ENCODE data around the gene GRK5.

GRK5 gene

DNA sequence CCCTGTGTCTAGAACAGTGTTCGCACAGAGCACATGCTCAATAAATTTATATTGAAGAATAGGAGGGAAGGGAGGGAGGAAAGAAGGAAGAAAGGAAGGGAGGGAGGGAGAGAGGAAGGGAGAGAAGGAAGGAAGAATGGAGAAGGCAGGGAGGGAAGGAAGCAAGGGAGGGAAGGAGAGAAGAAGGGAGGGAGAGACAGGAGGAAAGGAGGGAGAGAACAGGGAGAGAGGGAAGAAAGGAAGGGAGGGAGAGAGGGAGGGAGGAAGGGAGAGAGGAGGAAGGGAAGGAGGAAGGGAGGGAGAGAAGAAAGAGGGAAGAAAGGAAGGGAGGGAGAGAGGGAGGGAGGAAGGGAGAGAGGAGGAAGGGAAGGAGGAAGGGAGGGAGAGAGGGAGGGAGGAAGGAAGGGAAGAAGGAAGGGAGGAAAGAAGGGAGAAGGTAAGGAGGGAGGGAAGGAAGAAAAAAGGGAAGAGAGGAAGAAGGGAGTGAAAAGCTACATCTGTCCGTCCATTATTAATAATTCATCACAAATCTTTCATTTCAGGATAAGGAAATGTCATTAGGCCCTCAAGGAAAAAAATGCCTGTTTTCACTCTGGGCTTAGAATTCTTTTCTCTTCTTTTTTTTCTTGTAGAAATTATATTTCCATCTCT is 79.7 kb downstream of the GRK5 start:
- H3K9me3 ChIP-seq (ENCODE audit: control insufficient read depth in 5 of 5, low read length in 5 of 5) = no peaks in the 10 kb centered on the region
- H3K4me1 ChIP-seq (ENCODE audit: control insufficient read depth in 5 of 5, insufficient read depth in 5 of 5, low read length in 5 of 5) = peaks cover 21 to 81% (median 61%) of the 10 kb centered on the region in 5 donors
- H3K27ac ChIP-seq (ENCODE audit: low read depth, low read length) = no peak overlapping the region

DNA sequence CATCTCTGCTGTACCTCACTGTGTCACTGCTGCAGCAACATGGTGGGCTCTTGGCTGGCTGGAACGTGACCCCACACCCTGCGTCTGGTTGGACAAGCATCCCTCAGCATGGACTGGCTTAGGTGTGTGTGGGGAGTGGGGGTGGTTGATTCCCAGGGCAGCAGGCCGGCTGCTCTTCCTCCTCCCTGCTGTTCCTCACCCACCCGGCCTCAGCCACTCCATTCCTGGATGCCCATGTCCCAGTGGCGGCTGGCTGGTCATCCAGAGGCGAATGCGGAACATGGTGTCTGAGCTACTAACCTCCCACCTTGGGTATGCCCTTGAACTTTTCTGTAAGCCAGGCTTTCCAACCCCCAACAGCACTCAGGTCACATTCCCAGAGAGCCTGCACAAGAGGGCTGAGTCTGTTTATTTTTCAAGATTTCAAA is 81.2 kb downstream of the GRK5 start:
- no peaks in the 10 kb centered on the region for H3K36me3 ChIP-seq (ENCODE audit: control insufficient read depth in 5 of 5, insufficient read depth in 5 of 5, low read length in 5 of 5)
- peak overlapping the region in 1 of 5 donors; percentile 44 for H3K9ac ChIP-seq (ENCODE audit: low read length in 5 of 5)
- no peaks in the 10 kb centered on the region for H3K9me3 ChIP-seq (ENCODE audit: control insufficient read depth in 5 of 5, low read length in 5 of 5)
- no peak overlapping the region for H3K4me3 ChIP-seq (ENCODE audit: low read depth in 1 of 5, low read length in 5 of 5)
- H3K27me3 ChIP-seq (ENCODE audit: control insufficient read depth in 5 of 5, insufficient read depth in 4 of 5, low read length in 5 of 5) = peaks cover 0 to 9% (median 0%) of the 10 kb centered on the region in 5 donors
- peaks cover 21 to 71% (median 54%) of the 10 kb centered on the region in 5 donors for H3K4me1 ChIP-seq (ENCODE audit: control insufficient read depth in 5 of 5, insufficient read depth in 5 of 5, low read length in 5 of 5)
- H3K27ac ChIP-seq (ENCODE audit: low read depth, low read length) = peak overlapping the region; percentile 52

More for the DNA sequence above, 79.7 kb downstream of the GRK5 start:
- H3K4me3 ChIP-seq (ENCODE audit: low read depth in 1 of 5, low read length in 5 of 5) = no peak overlapping the region
- no peak overlapping the region for H3K9ac ChIP-seq (ENCODE audit: low read length in 5 of 5)
- H3K36me3 ChIP-seq (ENCODE audit: control insufficient read depth in 5 of 5, insufficient read depth in 5 of 5, low read length in 5 of 5) = no peaks in the 10 kb centered on the region
- peaks cover 0 to 9% (median 0%) of the 10 kb centered on the region in 5 donors for H3K27me3 ChIP-seq (ENCODE audit: control insufficient read depth in 5 of 5, insufficient read depth in 4 of 5, low read length in 5 of 5)

- no peak overlapping the region for H3K4me3 ChIP-seq (ENCODE audit: low read depth in 1 of 5, low read length in 5 of 5)
- H3K9me3 ChIP-seq (ENCODE audit: control insufficient read depth in 5 of 5, low read length in 5 of 5) = no peaks in the 10 kb centered on the region
- peaks cover 0 to 4% (median 0%) of the 10 kb centered on the region in 5 donors for H3K36me3 ChIP-seq (ENCODE audit: control insufficient read depth in 5 of 5, insufficient read depth in 5 of 5, low read length in 5 of 5)
- H3K27ac ChIP-seq (ENCODE audit: low read depth, low read length) = peak overlapping the region; percentile 52
- H3K27me3 ChIP-seq (ENCODE audit: control insufficient read depth in 5 of 5, insufficient read depth in 4 of 5, low read length in 5 of 5) = peaks cover 0 to 9% (median 0%) of the 10 kb centered on the region in 5 donors
- peak overlapping the region in 2 of 5 donors; percentile 9 to 44 for H3K9ac ChIP-seq (ENCODE audit: low read length in 5 of 5)
- H3K4me1 ChIP-seq (ENCODE audit: control insufficient read depth in 5 of 5, insufficient read depth in 5 of 5, low read length in 5 of 5) = peaks cover 21 to 70% (median 53%) of the 10 kb centered on the region in 5 donors
These were observed 82.0 kb downstream of the GRK5 start for GRCh38 chr10:119289227-119289920.

DNA sequence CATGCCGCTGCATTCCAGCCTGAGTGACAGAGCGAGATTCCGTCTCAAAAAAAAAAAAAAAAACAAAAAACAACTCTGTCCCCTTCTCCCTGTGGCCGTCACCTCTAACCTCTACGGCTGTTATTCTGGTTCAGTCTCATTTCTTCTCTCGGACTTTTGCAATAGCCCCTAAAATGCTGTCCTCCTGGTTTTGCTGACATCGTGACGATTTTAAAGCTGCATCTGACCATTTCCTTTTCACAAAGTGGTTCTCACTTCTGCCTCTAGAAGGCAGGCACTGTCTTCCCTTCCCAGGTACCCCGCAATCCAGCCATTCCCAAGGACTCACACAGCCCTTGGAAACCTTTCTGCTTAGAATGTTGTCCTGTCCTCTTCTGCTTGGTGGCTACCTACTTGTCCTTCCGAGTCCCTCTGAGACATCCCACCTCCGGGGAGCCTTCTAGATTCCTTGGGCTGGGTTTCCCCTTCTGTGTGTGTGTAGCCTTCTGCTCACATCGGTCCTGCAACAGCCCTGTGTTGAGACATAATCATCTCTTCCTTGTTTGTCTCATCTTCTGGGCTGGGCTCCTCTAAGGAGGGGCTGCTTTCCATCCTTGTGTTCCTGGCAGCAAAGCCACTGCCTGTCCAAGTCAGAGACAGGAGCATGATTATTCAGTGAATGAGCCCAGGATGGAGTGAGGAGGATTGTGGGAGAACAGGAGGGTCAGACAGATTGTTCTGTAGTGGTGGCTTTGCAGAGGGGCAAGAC is 83.1 kb downstream of the GRK5 start:
- no peaks in the 10 kb centered on the region for H3K9me3 ChIP-seq (ENCODE audit: control insufficient read depth in 5 of 5, low read length in 5 of 5)
- H3K9ac ChIP-seq (ENCODE audit: low read length in 5 of 5) = no peak overlapping the region
- peaks cover 0 to 4% (median 0%) of the 10 kb centered on the region in 5 donors for H3K36me3 ChIP-seq (ENCODE audit: control insufficient read depth in 5 of 5, insufficient read depth in 5 of 5, low read length in 5 of 5)
- peak overlapping the region; percentile 29 for H3K27ac ChIP-seq (ENCODE audit: low read depth, low read length)
- no peak overlapping the region for H3K4me3 ChIP-seq (ENCODE audit: low read depth in 1 of 5, low read length in 5 of 5)
- H3K27me3 ChIP-seq (ENCODE audit: control insufficient read depth in 5 of 5, insufficient read depth in 4 of 5, low read length in 5 of 5) = peaks cover 0 to 6% (median 0%) of the 10 kb centered on the region in 5 donors
- peaks cover 21 to 60% (median 46%) of the 10 kb centered on the region in 5 donors for H3K4me1 ChIP-seq (ENCODE audit: control insufficient read depth in 5 of 5, insufficient read depth in 5 of 5, low read length in 5 of 5)

- H3K9me3 ChIP-seq (ENCODE audit: control insufficient read depth in 5 of 5, low read length in 5 of 5) = no peaks in the 10 kb centered on the region
- H3K4me1 ChIP-seq (ENCODE audit: control insufficient read depth in 5 of 5, insufficient read depth in 5 of 5, low read length in 5 of 5) = peaks cover 17 to 51% (median 41%) of the 10 kb centered on the region in 5 donors
- no peak overlapping the region for H3K9ac ChIP-seq (ENCODE audit: low read length in 5 of 5)
- no peak overlapping the region for H3K4me3 ChIP-seq (ENCODE audit: low read depth in 1 of 5, low read length in 5 of 5)
- peaks cover 0 to 4% (median 0%) of the 10 kb centered on the region in 5 donors for H3K36me3 ChIP-seq (ENCODE audit: control insufficient read depth in 5 of 5, insufficient read depth in 5 of 5, low read length in 5 of 5)
- H3K27ac ChIP-seq (ENCODE audit: low read depth, low read length) = no peak overlapping the region
- peaks cover 0 to 3% (median 0%) of the 10 kb centered on the region in 5 donors for H3K27me3 ChIP-seq (ENCODE audit: control insufficient read depth in 5 of 5, insufficient read depth in 4 of 5, low read length in 5 of 5)
These were observed 84.0 kb downstream of the GRK5 start for GRCh38 chr10:119291223-119291900.

DNA sequence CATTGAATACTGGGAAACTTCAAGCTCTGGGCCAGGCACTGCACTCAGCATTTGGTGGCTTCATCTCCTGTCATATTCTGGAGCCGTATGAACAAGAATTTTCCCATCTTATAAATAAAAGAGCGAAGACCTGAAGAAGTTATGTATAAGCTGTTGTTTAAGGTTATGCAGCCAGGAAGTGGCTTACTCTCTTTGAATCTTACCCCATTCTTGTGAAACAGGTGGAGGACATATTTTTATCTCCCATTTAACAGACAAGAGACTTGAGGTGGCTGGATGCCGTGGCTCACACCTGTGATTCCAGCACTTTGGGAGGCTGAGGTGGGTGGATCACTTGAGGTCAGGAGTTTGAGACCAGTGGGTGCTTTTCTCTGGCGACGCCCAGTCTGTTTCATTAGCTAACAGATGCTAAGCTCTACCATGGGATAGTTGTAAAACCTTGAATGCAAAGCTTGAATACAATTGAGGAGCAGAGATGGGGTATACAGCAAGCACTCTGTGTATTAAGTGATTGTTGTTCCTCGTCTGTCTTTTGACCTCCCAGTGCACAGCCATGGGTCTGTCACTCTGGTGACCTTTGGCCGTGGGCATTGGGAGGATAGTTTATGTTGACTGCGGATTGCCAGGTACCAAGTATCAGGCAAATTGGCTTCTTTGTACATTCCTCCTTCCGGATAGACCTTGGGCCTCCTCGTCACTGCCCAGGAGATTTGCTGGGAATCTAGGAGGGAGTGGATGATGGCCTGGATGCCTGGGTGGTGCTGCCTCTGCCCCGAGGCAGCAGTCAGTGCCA is 85.8 kb downstream of the GRK5 start:
- no peak overlapping the region for H3K4me3 ChIP-seq (ENCODE audit: low read depth in 1 of 5, low read length in 5 of 5)

GRCh38 chr10:119296703-119297102 is 89.3 kb downstream of the GRK5 start:
- Histone ChIP-seq H3K4me3 (ENCODE audit: low read depth in 1 of 5, low read length in 5 of 5) (no peak overlapping the region), H3K4me1 (ENCODE audit: control insufficient read depth in 5 of 5, insufficient read depth in 5 of 5, low read length in 5 of 5) (peaks cover 0 to 25% (median 3%) of the 10 kb centered on the region in 5 donors), H3K36me3 (ENCODE audit: control insufficient read depth in 5 of 5, insufficient read depth in 5 of 5, low read length in 5 of 5) (peaks cover 0 to 5% (median 2%) of the 10 kb centered on the region in 5 donors), H3K27ac (ENCODE audit: low read depth, low read length) (no peak overlapping the region), H3K9ac (ENCODE audit: low read length in 5 of 5) (no peak overlapping the region), H3K9me3 (ENCODE audit: control insufficient read depth in 5 of 5, low read length in 5 of 5) (peaks cover 0 to 4% (median 3%) of the 10 kb centered on the region in 5 donors), H3K27me3 (ENCODE audit: control insufficient read depth in 5 of 5, insufficient read depth in 4 of 5, low read length in 5 of 5) (no peaks in the 10 kb centered on the region)

More for the DNA sequence above, 85.8 kb downstream of the GRK5 start:
- peaks cover 15 to 40% (median 28%) of the 10 kb centered on the region in 5 donors for H3K4me1 ChIP-seq (ENCODE audit: control insufficient read depth in 5 of 5, insufficient read depth in 5 of 5, low read length in 5 of 5)
- H3K27me3 ChIP-seq (ENCODE audit: control insufficient read depth in 5 of 5, insufficient read depth in 4 of 5, low read length in 5 of 5) = peaks cover 0 to 3% (median 0%) of the 10 kb centered on the region in 5 donors
- H3K27ac ChIP-seq (ENCODE audit: low read depth, low read length) = no peak overlapping the region
- peaks cover 0 to 5% (median 2%) of the 10 kb centered on the region in 5 donors for H3K36me3 ChIP-seq (ENCODE audit: control insufficient read depth in 5 of 5, insufficient read depth in 5 of 5, low read length in 5 of 5)
- no peak overlapping the region for H3K9ac ChIP-seq (ENCODE audit: low read length in 5 of 5)
- peaks cover 0 to 4% (median 3%) of the 10 kb centered on the region in 5 donors for H3K9me3 ChIP-seq (ENCODE audit: control insufficient read depth in 5 of 5, low read length in 5 of 5)

DNA sequence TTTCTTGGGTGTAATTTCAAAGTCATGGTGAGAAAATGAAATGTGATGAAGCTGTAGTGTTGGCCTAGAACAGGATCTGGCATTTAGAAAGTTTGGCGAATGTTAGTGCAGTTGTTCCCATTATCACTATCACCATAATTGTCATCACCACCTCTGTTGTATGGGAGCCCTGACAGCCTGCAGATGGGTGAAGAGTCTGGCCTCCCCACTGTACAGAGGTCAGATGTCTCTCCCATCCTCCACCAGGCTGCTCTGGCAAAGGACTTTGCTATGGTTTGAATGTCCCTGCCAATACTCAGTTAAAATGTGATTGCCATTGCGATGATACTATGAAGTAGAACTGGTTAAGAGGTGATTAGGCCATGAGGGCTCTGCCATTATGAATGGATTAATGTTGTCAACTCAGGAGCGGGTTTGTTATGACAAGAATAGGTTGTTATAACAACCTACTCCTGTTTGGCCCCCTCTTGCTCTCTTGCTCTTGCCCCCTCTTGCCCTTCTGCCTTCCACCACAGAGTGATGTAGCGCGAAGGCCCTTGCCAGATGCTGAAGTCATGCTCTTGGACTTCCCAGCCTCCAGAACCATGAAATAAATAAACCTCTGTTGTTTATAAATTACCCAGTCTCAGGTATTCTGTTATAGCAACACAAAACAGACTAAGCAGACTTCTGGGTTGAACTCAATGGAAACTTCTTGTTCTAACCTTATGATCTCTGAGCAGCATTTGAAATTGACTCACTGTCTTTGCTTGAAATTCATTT is 90.0 kb downstream of the GRK5 start:
- H3K4me3 ChIP-seq (ENCODE audit: low read depth in 1 of 5, low read length in 5 of 5) = no peak overlapping the region
- no peaks in the 10 kb centered on the region for H3K27me3 ChIP-seq (ENCODE audit: control insufficient read depth in 5 of 5, insufficient read depth in 4 of 5, low read length in 5 of 5)
- H3K9ac ChIP-seq (ENCODE audit: low read length in 5 of 5) = no peak overlapping the region
- peaks cover 3 to 31% (median 10%) of the 10 kb centered on the region in 5 donors for H3K4me1 ChIP-seq (ENCODE audit: control insufficient read depth in 5 of 5, insufficient read depth in 5 of 5, low read length in 5 of 5)
- peaks cover 0 to 4% (median 3%) of the 10 kb centered on the region in 5 donors for H3K9me3 ChIP-seq (ENCODE audit: control insufficient read depth in 5 of 5, low read length in 5 of 5)
- peaks cover 0 to 5% (median 2%) of the 10 kb centered on the region in 5 donors for H3K36me3 ChIP-seq (ENCODE audit: control insufficient read depth in 5 of 5, insufficient read depth in 5 of 5, low read length in 5 of 5)
- no peak overlapping the region for H3K27ac ChIP-seq (ENCODE audit: low read depth, low read length)
